ENCODE results near the gene KRT26.

DNA sequence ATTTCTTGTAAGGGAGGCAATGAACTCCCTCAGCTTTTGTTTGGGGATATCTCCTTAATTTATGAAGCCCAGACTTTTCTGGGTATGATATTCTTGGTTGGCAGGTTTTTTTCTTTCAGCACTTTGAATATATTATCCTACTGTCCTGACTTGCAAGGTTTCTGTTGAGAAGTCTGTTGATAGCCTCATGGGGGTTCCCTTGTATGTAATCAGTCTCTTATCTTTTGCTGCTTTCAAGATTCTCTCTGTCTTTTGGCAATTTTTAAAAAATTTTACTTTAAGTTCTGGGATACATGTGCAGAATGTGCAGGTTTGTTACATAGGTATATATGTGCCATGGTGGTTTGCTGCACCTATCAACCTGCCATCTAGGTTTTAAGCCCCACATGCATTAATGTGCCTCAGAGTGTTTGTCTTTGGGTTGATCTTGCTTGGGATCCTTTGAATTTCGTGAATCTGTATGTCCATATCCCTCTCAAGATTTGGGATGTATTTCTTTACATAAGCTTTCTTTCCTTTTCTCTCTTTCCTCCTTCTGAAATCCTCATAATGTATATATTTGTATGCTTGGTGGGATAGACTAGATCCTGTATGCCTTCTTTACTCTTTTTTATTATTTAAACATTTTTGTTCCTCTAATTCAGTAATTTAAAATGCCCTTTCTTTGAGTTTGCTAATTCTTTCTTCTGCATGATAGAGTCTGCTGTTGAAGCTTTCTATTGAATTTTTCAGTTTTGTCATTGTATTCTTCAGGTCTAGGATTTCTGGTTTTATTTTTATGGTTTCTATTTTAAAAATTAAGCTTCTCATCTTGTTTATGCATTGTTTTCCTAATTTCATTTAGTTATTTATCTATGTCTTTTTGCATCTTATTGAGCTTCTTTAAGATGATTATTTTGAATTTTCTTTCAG, 11.6 kb downstream of the KRT26 start:
- no peak for TF ChIP-seq POLR2A (IDR thresholded peaks at IDR 0.05)
- TF ChIP-seq, protein P1, sequence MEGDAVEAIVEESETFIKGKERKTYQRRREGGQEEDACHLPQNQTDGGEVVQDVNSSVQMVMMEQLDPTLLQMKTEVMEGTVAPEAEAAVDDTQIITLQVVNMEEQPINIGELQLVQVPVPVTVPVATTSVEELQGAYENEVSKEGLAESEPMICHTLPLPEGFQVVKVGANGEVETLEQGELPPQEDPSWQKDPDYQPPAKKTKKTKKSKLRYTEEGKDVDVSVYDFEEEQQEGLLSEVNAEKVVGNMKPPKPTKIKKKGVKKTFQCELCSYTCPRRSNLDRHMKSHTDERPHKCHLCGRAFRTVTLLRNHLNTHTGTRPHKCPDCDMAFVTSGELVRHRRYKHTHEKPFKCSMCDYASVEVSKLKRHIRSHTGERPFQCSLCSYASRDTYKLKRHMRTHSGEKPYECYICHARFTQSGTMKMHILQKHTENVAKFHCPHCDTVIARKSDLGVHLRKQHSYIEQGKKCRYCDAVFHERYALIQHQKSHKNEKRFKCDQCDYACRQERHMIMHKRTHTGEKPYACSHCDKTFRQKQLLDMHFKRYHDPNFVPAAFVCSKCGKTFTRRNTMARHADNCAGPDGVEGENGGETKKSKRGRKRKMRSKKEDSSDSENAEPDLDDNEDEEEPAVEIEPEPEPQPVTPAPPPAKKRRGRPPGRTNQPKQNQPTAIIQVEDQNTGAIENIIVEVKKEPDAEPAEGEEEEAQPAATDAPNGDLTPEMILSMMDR (IDR thresholded peaks at IDR 0.05), result no peak

Data from uterus (tissue), 2 donors.